ENCODE results near the gene TAS2R41. TPM values are rescaled to one million over a fixed set of nuclear protein-coding genes. Genes with fewer than 3 reads are reported as not detected.
A peak's percentile ranks its signal among the peaks of the same experiment; 100 is the strongest.

The TAS2R41 gene
- total RNA-seq, 1 donor from 2014 or later: not detected

- Histone ChIP-seq H3K9ac (ENCODE audit: low read length) (no peak overlapping the region), H3K4me3 (ENCODE audit: insufficient read depth, low read depth, low read length) (no peak overlapping the region), H2AFZ (ENCODE audit: low read depth, low read length) (no peak overlapping the region), H3K36me3 (ENCODE audit: insufficient read depth, low read length) (no peaks in the 10 kb centered on the region), H3K4me1 (ENCODE audit: insufficient read depth, low read length) (peaks cover 12% of the 10 kb centered on the region), H3K4me2 (ENCODE audit: low read length) (no peak overlapping the region), H3K27ac (ENCODE audit: low read depth, low read length) (no peak overlapping the region), H3K27me3 (ENCODE audit: insufficient read depth, low read length) (no peaks in the 10 kb centered on the region), H3K79me2 (ENCODE audit: insufficient read depth, low read length) (no peaks in the 10 kb centered on the region), H4K20me1 (ENCODE audit: insufficient read depth, low read length) (no peaks in the 10 kb centered on the region), H3K9me3 (ENCODE audit: insufficient read depth, low read depth, low read length) (no peaks in the 10 kb centered on the region)
- peaks cover 3% of the 10 kb centered on the region for H3K9me3 Mint-ChIP-seq (ENCODE audit: unreplicated experiment)
- H3K36me3 Mint-ChIP-seq (ENCODE audit: low read depth, unreplicated experiment): no peaks in the 10 kb centered on the region
- H3K4me1 Mint-ChIP-seq (ENCODE audit: low read depth, unreplicated experiment): peaks cover 6% of the 10 kb centered on the region
- no peak overlapping the region for H3K27ac Mint-ChIP-seq (ENCODE audit: unreplicated experiment)
- DNase-seq (ENCODE audit: low read depth): no peak
- no peak for TF ChIP-seq EZH2 (IDR thresholded peaks at IDR 0.05; ENCODE audit: insufficient read depth, low read length)
- TF ChIP-seq CTCF (IDR thresholded peaks at IDR 0.05; ENCODE audit: insufficient read depth, low read depth, low read length): no peak
- H3K27me3 Mint-ChIP-seq (ENCODE audit: low read depth, unreplicated experiment): peaks cover 2% of the 10 kb centered on the region
- FAIRE-seq: no peak
- H3K4me3 Mint-ChIP-seq (ENCODE audit: unreplicated experiment): no peak overlapping the region
Observed at GRCh38 chr7:143452495-143452894, 25.2 kb upstream of the TAS2R41 start.

DNA sequence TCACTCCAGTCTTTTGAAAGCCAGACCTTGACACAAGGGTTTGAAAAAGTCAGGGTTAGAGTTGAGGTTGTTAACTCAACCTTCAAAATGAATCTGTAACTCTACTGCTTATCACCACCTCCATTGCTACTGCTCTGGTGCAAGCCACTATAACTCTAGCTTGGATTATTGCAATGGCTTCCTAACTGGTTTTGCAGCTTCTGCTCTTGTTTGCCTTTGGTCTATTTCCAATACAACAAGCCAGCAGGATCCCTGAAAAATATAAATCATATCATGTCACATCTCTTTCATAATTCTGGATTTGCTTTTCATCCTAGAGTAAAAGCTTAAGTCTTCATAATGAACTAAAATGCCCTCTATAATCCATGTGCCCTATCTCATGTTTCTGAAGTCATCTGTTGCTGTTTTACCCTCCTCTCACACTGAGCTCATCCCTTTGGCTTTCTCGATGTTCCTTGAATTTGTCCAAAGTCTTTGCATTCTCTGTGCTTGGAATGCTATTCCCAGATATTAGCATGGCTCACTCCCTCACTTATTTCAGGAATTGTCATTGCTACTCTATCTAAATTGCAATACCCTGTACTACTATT lies 23.5 kb upstream of the TAS2R41 start:
- H3K9me3 ChIP-seq (ENCODE audit: insufficient read depth, low read depth, low read length): no peaks in the 10 kb centered on the region
- Mint-ChIP-seq H3K27ac (ENCODE audit: unreplicated experiment) (no peak overlapping the region), H3K9me3 (ENCODE audit: unreplicated experiment) (peaks cover 3% of the 10 kb centered on the region), H3K4me1 (ENCODE audit: low read depth, unreplicated experiment) (peaks cover 6% of the 10 kb centered on the region), H3K36me3 (ENCODE audit: low read depth, unreplicated experiment) (no peaks in the 10 kb centered on the region), H3K4me3 (ENCODE audit: unreplicated experiment) (no peak overlapping the region), H3K27me3 (ENCODE audit: low read depth, unreplicated experiment) (peaks cover 2% of the 10 kb centered on the region)
- no peak overlapping the region for H2AFZ ChIP-seq (ENCODE audit: low read depth, low read length)
- H3K27me3 ChIP-seq (ENCODE audit: insufficient read depth, low read length): no peaks in the 10 kb centered on the region
- H3K4me2 ChIP-seq (ENCODE audit: low read length): no peak overlapping the region
- H3K36me3 ChIP-seq (ENCODE audit: insufficient read depth, low read length): no peaks in the 10 kb centered on the region
- no peaks in the 10 kb centered on the region for H3K79me2 ChIP-seq (ENCODE audit: insufficient read depth, low read length)
- H3K9ac ChIP-seq (ENCODE audit: low read length): no peak overlapping the region
- no peak for DNase-seq (ENCODE audit: low read depth)
- TF ChIP-seq CTCF (IDR thresholded peaks at IDR 0.05; ENCODE audit: insufficient read depth, low read depth, low read length) (no peak), EZH2 (IDR thresholded peaks at IDR 0.05; ENCODE audit: insufficient read depth, low read length) (no peak)
- FAIRE-seq: peak; percentile 9
- no peak overlapping the region for H3K27ac ChIP-seq (ENCODE audit: low read depth, low read length)
- H3K4me3 ChIP-seq (ENCODE audit: insufficient read depth, low read depth, low read length): no peak overlapping the region
- no peaks in the 10 kb centered on the region for H4K20me1 ChIP-seq (ENCODE audit: insufficient read depth, low read length)
- H3K4me1 ChIP-seq (ENCODE audit: insufficient read depth, low read length): peaks cover 18% of the 10 kb centered on the region

DNA sequence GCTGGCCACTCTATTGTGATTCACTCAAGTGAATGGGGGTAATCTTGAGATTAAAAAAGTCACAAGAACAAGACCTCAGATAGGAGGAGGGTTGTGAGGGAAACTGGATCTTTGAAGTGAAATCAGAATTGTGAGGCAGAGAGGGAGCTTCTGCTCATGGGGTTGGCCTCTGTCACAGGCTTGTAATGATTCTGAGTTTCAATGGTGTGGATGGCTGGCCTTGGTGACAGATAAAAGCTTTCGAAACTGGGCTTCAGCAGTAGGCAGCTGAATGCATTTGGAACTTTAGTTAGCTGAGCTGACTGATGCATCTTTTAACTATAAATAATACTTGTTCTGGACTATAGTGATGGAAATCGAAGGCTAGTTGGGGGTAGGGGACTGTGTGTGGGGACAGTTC lies 22.2 kb upstream of the TAS2R41 start:
- peaks cover 6% of the 10 kb centered on the region for H3K4me1 Mint-ChIP-seq (ENCODE audit: low read depth, unreplicated experiment)

More for the DNA sequence above, 22.2 kb upstream of the TAS2R41 start:
- Histone ChIP-seq H2AFZ (ENCODE audit: low read depth, low read length) (no peak overlapping the region), H3K4me3 (ENCODE audit: insufficient read depth, low read depth, low read length) (no peak overlapping the region), H4K20me1 (ENCODE audit: insufficient read depth, low read length) (no peaks in the 10 kb centered on the region), H3K4me1 (ENCODE audit: insufficient read depth, low read length) (peaks cover 18% of the 10 kb centered on the region), H3K36me3 (ENCODE audit: insufficient read depth, low read length) (no peaks in the 10 kb centered on the region), H3K27me3 (ENCODE audit: insufficient read depth, low read length) (no peaks in the 10 kb centered on the region), H3K4me2 (ENCODE audit: low read length) (no peak overlapping the region), H3K9me3 (ENCODE audit: insufficient read depth, low read depth, low read length) (no peaks in the 10 kb centered on the region), H3K27ac (ENCODE audit: low read depth, low read length) (no peak overlapping the region), H3K9ac (ENCODE audit: low read length) (no peak overlapping the region), H3K79me2 (ENCODE audit: insufficient read depth, low read length) (no peaks in the 10 kb centered on the region)
- no peak for DNase-seq (ENCODE audit: low read depth)
- H3K9me3 Mint-ChIP-seq (ENCODE audit: unreplicated experiment): peaks cover 3% of the 10 kb centered on the region
- no peak overlapping the region for H3K27ac Mint-ChIP-seq (ENCODE audit: unreplicated experiment)
- H3K36me3 Mint-ChIP-seq (ENCODE audit: low read depth, unreplicated experiment): no peaks in the 10 kb centered on the region
- no peak for FAIRE-seq
- H3K27me3 Mint-ChIP-seq (ENCODE audit: low read depth, unreplicated experiment): peaks cover 2% of the 10 kb centered on the region
- TF ChIP-seq CTCF (IDR thresholded peaks at IDR 0.05; ENCODE audit: insufficient read depth, low read depth, low read length) (no peak), EZH2 (IDR thresholded peaks at IDR 0.05; ENCODE audit: insufficient read depth, low read length) (no peak)
- no peak overlapping the region for H3K4me3 Mint-ChIP-seq (ENCODE audit: unreplicated experiment)
